Measurements from ENCODE around the gene PELI2.

Gene PELI2

DNA sequence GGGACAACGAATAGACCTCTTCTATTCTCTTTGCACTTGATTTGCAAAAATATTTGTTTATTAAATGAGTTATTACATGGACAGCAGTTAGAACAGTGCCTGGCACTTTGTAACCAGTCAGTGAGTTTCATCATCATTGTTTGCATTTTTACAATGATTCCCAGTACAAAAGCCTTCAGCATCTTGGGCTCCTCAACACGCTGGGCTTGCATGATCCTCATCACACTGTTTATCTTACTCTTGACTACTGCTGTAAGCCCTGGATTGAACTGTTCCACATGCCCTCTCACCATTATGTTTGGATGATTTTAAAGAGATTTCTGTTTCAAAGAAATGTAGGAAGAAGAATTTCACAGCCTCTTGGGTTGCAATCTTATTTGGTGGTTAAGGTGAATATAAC, 204.3 kb downstream of the PELI2 start:
- no peak overlapping the region for H3K27ac ChIP-seq
- no peak overlapping the region for H3K4me3 ChIP-seq (ENCODE audit: low read depth in 1 of 2, low read length in 1 of 2)
- H3K4me1 ChIP-seq (ENCODE audit: control insufficient read depth in 1 of 2, insufficient read depth in 1 of 2, low read depth in 1 of 2, low read length in 1 of 2), result no peaks in the 10 kb centered on the region
- no peaks in the 10 kb centered on the region for H3K9me3 ChIP-seq
- TF ChIP-seq, protein P1, sequence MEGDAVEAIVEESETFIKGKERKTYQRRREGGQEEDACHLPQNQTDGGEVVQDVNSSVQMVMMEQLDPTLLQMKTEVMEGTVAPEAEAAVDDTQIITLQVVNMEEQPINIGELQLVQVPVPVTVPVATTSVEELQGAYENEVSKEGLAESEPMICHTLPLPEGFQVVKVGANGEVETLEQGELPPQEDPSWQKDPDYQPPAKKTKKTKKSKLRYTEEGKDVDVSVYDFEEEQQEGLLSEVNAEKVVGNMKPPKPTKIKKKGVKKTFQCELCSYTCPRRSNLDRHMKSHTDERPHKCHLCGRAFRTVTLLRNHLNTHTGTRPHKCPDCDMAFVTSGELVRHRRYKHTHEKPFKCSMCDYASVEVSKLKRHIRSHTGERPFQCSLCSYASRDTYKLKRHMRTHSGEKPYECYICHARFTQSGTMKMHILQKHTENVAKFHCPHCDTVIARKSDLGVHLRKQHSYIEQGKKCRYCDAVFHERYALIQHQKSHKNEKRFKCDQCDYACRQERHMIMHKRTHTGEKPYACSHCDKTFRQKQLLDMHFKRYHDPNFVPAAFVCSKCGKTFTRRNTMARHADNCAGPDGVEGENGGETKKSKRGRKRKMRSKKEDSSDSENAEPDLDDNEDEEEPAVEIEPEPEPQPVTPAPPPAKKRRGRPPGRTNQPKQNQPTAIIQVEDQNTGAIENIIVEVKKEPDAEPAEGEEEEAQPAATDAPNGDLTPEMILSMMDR (IDR thresholded peaks at IDR 0.05), result no peak
- no peaks in the 10 kb centered on the region for H3K36me3 ChIP-seq
- no peaks in the 10 kb centered on the region for H3K27me3 ChIP-seq

DNA sequence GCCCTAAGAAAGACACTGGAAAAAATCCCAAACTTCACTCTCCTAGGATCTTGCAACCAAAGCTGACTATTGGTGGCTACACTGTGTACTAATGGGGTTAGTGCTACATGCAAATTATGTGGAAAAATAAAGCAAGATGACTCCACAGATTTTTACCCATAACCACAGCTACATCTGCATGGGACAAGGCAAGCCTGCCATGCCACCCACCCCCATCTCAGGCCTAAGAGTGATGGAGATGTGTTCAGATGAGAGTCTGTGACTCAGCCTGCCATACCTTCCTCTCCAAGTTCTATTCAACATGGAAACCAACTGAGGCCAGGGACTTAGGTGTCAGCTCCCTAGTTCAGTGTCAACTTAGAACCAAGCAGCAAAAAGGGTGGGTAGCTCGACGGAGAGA, 206.2 kb downstream of the PELI2 start:
- no peaks in the 10 kb centered on the region for H3K9me3 ChIP-seq
- H3K4me1 ChIP-seq (ENCODE audit: control insufficient read depth in 1 of 2, insufficient read depth in 1 of 2, low read depth in 1 of 2, low read length in 1 of 2), result no peaks in the 10 kb centered on the region
- H3K27ac ChIP-seq, result no peak overlapping the region
- no peak overlapping the region for H3K4me3 ChIP-seq (ENCODE audit: low read depth in 1 of 2, low read length in 1 of 2)
- TF ChIP-seq, protein P1 (IDR thresholded peaks at IDR 0.05), result no peak
- H3K36me3 ChIP-seq, result no peaks in the 10 kb centered on the region
- H3K27me3 ChIP-seq, result no peaks in the 10 kb centered on the region

DNA sequence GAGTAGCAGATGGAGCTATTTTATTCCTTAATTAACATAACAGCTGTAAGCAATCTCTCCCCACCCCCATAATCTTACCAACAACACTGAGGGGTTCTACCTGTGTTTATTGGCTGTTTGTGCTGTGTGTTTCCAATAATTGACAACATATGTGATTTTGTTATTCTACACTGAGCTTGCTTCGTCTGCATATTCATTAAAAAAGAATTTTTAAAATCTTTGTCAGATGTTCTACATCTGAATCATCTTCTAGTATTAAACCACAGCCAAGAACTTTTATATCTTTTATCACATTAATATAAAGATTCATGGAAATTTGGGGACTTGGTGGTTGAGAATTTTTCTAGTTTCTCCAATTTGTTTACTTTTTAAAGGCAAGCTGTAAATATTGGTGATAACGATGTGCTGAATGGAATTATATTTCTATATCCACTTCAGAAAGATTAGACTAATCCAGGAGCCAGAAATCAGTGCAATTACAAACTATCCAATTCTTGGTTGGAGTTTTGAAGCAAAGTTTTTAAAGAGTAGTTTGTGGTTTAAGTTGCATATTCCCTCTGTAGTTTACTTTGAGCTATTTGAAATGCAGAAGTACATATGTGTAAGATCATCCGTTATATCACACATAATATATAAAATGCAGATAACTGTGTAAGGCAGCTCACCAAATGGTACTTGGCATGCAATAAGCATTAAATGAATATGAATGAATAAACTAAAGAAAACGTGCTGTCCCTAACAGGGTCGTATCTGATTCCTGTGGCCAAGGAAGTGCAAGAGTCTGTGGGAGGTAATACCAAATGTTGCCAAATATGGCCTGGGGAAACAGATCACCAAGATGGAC, 206.9 kb downstream of the PELI2 start:
- Histone ChIP-seq H3K27ac (no peak overlapping the region), H3K4me1 (ENCODE audit: control insufficient read depth in 1 of 2, insufficient read depth in 1 of 2, low read depth in 1 of 2, low read length in 1 of 2) (no peaks in the 10 kb centered on the region), H3K27me3 (no peaks in the 10 kb centered on the region), H3K9me3 (no peaks in the 10 kb centered on the region), H3K36me3 (no peaks in the 10 kb centered on the region), H3K4me3 (ENCODE audit: low read depth in 1 of 2, low read length in 1 of 2) (no peak overlapping the region)
- TF ChIP-seq, protein P1 (IDR thresholded peaks at IDR 0.05), result no peak

DNA sequence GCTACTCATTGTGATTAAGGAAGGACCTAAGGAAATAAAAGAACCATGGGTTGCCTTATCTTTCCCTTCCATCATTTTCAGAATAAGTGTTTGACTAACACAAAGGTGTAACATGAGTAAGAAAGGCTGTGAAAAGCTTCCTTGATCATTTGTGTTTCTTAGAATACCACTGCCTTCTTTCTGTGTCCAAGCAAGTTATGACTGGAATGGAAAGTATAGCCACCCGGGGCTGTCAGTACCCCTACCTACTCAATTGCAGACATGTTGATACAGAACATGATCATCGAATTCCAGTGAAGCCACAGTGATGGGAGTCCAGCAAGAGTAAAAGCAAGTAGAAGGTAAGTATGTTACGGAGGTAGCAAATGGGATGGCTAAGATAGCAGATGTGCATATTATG, 209.8 kb downstream of the PELI2 start:
- H3K4me1 ChIP-seq (ENCODE audit: control insufficient read depth in 1 of 2, insufficient read depth in 1 of 2, low read depth in 1 of 2, low read length in 1 of 2), result no peaks in the 10 kb centered on the region
- H3K27me3 ChIP-seq, result no peaks in the 10 kb centered on the region
- TF ChIP-seq, protein P1 (IDR thresholded peaks at IDR 0.05), result no peak
- H3K9me3 ChIP-seq, result no peaks in the 10 kb centered on the region
- H3K27ac ChIP-seq, result no peak overlapping the region
- H3K36me3 ChIP-seq, result peaks cover 3% of the 10 kb centered on the region
- no peak overlapping the region for H3K4me3 ChIP-seq (ENCODE audit: low read depth in 1 of 2, low read length in 1 of 2)

DNA sequence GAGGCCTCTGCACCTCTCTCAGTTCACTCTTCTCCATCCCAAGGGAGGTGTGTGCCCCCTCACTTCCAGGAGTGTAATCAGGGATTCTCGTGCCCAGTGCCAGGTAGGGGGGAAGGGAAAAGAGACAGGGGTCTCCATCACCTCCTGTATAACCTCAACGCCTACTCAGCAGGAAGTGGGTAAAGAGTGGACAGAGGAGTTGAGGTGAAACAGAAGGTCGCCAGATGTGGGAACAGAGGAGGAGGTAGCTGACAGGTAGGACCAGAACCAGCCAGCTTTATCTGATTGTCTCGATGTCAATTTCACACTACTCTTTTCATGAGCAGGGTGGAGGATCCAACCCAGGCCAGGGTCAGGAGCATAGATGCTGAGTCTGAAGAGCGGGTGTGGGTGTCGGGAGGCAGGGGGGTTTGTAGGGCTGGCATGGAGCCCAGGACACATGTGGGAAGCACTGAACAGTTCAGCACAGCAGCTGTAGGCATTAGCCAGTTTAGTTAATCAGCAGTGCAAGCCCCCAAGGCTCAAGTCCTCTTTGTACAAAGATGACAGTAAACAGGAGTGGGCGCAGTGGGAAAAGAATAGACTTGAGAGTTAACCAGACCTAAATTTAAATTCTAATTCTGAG, 213.5 kb downstream of the PELI2 start:
- Histone ChIP-seq H3K27ac (no peak overlapping the region), H3K4me1 (ENCODE audit: control insufficient read depth in 1 of 2, insufficient read depth in 1 of 2, low read depth in 1 of 2, low read length in 1 of 2) (no peaks in the 10 kb centered on the region)
- TF ChIP-seq, protein P1 (IDR thresholded peaks at IDR 0.05), result no peak

More for the DNA sequence above, 213.5 kb downstream of the PELI2 start:
- peaks cover 3% of the 10 kb centered on the region for H3K36me3 ChIP-seq
- no peaks in the 10 kb centered on the region for H3K27me3 ChIP-seq
- no peak overlapping the region for H3K4me3 ChIP-seq (ENCODE audit: low read depth in 1 of 2, low read length in 1 of 2)
- no peaks in the 10 kb centered on the region for H3K9me3 ChIP-seq
